ENCODE measurements around the gene P4HB.

- TF ChIP-seq CTCF (IDR thresholded peaks at IDR 0.05) (no peak), POLR2AphosphoS5 (IDR thresholded peaks at IDR 0.05) (no peak)
Measured at GRCh38 chr17:81845361-81845760, 15.0 kb downstream of the P4HB start.
